NCI-H146 treated with DMSO at 0.1 percent for 48 hours (cell line): ENCODE data around the gene PIK3R2.
"Not testable (repeated sequence)": the region's sequence is repeated elsewhere in the genome, so short reads cannot be mapped to it uniquely, and the experiment has no call there.

Source experiments
- DNase-seq: peaks from one replicate; lab custom pipeline; 2025; ENCODE audit not compliant: unreplicated experiment; lab: John Stamatoyannopoulos, UW

The PIK3R2 gene

DNA sequence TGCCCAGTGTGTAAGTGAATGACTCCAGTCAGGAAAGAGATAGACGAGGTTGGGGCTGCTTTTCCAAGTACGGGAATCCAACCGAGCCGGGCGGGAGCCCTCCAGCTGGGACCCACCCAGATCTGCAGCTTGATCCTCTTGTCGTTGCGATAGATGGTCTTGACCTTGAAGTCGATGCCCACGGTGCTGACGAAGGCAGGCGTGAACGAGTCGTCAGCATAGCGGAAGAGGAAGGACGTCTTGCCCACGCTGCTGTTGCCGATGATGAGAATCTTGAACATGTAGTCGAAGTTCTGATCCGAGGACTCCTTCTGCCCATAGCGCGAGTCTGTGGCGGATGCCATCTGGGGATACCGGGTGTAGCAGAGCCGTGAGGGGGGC, 49.4 kb downstream of the PIK3R2 start:
- no peak for DNase-seq

DNA sequence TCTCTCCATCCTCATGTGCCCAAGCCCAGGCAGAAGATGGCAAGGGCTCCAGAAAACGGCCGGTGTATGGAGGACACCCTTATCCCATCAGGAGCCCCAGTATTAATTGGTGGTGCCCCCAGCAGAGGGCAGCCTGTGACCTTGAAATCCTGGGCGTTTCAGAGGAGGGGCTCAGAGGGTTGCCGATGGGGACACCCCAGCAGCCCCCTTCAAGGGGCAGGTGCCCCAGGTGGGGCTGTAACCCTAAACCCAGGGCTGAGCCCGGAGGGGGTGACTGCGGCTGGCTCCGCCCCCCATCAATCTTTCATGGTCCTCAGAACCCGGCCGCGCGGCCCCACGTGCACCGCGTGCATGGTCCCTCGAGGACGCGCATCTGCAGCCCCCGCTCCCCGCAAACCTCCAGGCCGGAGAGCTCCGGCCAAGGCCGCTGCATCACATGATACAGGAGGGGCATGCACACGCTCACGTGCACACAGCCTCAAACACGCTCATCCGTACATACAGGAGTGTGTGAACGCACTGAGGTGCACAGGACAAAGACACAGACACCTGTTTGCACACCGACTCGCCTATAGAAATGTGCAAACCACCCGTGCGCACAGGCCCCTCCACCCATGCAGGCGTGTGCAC, 49.9 kb downstream of the PIK3R2 start:
- DNase-seq, result no peak

DNA sequence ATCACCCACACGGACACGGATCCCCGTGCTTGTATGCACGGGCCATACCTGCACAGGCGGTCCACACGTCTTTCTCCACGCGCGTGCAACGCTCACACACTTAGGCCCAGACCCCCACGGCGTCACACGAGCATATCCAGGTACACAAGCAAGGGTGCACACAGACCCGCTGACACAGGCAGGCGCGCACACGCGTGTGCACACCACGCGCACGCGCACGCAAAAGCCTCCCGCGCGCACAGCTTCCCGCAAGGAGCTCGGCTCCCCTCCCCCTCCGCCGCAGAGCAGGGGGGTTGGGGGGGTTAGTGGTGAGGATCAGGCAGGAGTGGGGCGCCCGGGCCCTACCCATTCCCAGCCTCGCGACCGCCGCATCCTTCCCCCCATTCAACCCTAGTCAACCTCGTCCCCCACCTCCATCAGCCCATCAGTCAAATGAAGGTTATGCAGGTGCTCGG, 50.5 kb downstream of the PIK3R2 start:
- DNase-seq, result no peak

DNA sequence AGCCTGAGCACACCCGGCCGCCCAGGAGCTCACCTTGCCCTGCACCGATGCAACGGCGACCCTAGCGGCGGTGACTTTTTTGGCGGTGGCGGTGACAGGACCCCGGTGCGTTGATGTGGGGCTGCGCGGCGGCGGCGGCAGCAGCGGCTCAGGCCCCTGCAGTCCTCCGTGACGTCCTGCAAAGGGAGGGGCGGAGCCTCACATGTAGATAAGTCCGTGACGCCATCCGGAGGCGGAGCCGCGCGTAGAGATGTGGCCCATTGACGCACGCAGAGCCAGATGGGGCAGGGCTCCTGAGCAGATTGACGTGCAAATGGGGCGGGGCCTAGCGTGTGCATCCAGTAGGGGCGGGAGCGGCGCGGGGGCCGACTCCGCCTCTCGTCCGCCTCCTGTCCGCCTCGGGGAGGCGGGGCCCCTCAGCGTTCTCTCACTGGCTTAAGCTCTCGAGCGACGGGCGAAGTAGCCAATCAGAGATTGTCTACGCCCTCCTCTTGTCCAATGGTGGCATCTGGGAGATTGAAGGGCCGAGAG, 51.0 kb downstream of the PIK3R2 start, which contains the start of gene RAB3A:
Gene RAB3A, minus strand, starts transcription at position 180 of the 531 bp plus-strand sequence. CDS start 1,302 bp downstream, outside the sequence.
- peak; percentile 99 for DNase-seq

DNA sequence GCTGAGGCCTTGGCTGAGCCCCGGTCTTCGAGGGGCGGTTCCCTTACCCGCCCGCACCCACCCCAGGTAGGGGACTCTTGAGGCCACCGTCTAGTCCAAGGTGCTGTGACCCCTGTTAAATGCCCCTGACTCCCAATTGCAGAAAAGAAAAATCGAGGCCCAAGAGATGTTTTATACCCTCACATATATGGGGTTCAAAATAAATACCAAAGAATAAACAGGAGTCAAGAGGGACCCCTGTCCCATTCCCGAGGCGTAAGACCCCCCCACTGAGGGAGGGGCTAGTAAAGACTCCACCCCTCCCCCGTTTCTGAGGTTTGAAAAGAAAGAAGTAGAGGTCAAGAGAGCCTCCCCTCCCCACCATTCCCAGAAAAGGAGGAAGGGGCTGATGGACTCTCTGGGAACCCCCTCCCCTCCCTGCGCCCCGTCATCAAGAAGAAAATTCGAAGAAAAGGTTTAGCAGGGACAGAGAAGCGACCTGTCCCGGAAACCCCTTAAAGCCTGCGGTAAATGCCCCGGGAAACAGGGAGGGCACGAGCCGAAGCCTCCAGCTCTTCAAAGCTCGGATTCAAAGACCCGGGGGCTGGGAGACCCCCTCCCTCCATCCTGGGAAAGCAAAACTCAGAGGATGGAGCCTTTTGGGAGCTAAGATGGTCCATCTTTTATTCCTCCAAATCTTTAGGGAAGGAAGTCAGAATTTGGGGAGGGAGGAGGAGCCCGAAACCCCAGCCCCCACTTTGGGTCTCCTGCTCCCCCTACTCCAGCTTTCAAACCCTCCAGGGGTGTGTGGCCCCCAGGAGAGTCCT, 51.6 kb downstream of the PIK3R2 start:
- DNase-seq, result no peak

DNA sequence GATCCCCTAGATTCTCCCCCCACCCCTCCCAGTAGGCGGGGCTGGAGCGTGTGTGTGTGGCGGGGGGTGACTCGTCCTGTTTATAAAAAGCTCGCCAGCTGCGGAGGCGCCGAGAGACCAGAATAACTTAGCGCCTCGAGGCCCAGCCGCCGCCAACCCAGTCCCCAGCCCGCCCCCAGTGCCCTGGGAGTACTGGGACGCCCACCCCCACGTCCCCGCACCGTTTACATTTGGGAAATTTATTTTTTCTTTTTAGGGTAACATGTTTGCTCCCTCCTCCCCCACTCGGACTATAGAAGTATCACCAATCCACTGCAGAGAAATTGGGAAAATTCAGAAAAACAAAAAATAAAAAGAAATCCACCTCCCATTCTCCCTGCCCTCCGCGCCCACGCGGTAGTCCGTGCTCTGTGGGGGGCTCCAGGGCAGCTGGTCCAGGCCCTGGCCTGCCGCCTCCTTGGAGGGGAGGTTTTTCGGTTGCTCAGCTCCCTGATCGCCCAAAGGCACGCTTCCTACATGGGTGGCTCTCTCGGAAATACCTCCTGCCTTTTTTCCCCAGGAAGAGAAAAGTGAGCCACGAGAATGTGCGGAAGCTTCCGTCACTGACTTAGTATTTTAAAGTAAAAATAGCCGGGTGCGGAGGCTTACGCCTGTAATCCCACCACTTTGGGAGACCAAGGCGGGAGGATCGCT, 52.4 kb downstream of the PIK3R2 start:
- DNase-seq, result peak; percentile 46

DNA sequence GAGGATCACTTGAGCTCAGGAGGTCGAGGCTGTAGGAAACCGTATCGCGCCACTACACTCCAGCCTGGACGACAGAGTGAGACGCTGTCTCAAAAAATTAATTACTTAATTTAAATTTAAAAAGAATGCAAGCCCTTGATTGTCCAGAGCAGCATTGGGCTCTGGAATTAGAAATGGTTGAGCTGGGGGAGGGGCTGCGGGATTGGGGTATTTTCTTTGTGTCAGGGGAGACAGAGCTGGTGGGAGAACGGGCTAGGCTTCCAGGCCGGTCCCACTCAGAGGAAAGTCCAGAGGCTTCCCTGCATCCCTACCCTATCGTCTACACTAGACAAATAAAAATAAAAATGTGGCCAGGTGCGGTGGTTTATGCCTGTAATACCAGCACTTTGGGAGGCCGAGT, 53.1 kb downstream of the PIK3R2 start:
- no peak for DNase-seq

DNA sequence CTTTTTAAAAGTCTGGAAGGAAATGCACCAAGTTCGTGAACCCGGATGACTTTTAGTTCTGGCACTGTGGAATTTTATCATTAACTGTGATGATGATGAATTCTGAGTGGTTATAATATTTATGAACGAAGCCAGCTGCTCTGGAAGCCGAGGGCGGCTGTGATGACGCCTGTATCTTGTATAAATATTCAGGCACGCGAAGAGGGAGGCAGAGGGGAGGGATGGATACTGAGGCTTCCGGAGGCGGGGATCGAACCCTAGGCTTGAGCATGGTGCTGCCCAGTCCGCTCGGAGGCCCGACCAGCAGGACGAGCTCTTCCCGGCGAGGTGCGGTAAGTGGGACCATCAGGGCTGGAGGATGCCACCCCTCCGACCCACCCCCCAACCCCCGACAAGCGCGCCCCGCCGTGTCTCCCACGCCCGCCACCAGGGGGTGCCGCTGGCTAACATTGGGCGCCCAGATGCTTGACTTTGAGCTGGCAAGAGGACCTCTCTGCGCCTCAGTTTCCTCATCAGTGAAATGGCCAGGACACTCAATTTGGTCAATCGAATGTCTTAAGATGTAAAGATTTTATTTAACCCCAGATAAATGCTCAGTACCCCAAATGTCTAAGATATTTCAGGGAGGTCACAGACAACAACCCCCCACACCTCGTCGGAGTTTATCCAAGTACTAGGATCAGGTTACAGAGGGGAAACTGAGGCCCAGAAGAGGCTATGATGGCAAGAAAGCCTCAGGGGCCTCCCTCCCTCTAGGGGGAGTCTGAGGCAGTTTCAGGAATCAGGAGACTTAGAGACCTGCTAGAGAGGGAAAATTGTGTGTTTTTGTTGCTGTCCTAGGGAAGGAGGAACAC, 55.4 kb downstream of the PIK3R2 start:
- no peak for DNase-seq

DNA sequence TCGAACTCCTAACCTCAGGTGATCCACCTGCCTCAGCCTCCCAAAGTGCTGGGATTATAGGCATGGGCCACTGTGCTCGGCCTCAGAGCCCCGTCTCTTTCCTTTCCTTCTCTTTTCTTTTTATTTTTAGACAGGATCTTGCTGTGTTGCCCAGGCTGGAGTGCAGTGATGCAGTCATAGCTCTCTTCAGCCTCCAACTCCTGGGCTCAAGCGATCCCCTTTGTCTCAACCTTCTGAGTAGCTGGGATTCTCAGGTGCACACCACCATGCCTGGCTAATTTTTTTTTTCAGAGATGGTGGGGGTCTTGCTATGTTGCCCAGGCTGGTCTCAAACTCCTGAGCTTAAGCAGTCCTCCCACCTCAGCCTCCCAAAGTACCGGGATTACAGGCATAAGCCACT, 56.9 kb downstream of the PIK3R2 start:
- DNase-seq, result not testable (repeated sequence)

DNA sequence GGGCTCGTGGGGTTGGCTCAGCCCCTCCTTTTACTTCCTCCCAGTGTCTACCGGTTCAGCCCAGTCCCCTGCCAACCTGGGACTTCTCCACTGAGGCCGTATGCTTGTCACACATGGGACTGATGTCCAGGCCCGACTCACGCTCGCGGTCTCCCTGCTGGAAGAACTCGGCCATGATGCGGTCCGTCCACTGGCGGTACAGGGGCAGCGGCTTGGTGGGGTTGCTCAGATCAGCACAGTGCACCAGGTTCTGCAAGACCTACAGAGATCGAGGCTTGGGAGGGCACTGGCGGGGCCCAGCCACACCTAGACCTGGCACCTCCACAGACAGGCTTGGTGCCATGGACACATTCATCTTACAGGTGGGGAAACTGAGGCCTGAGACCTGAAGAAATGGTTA, 58.7 kb downstream of the PIK3R2 start:
- no peak for DNase-seq

DNA sequence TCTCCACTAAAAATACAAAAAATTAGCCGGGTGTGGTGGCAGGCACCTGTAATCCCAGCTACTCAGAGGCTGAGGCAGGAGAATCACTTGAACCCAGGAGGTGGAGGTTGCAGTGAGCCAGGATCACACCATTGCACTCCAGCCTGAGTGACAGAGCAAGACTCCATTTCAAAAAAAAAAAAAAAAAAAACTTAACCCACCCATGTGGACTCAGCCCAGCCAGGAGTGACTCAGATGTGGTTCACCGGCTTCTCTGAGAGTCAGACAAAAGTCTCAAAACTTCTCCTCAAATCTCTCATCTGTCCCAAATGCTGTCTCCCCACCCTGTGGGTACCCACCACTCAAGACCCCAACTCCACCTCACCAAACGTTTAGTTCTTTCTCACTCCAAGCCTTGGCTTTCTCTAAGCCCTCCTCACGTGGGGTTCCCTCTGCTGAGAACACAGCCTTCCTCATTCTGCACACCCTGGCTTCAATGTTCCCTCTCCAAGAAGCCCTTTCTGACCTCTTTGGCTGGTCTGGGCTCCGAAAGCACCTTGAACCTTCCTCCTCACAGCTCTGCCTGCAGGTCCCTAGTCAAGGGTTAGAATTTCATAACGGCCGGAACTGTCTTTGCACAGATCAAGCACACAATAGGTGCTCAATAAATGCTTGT, 61.9 kb downstream of the PIK3R2 start:
- no peak for DNase-seq

DNA sequence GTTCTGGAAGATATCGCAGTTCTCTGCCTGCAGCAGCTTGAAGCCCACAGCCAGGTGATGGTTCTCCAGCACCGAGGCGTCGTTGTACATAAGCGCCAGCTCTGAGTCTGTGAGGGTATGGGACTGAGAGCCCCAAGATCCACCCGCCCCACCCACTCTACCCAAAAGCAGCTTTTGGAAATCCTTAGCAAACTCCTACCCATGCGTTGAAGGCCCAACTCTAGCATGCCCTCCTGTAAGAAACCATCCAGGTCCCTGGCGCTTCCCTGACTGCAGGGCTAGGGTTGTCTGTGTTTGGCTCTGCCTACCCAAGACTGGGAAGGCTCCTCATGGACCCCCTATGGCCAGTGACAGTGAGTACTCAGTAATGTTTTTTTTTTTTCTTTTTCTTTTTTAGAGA, 63.8 kb downstream of the PIK3R2 start:
- no peak for DNase-seq

DNA sequence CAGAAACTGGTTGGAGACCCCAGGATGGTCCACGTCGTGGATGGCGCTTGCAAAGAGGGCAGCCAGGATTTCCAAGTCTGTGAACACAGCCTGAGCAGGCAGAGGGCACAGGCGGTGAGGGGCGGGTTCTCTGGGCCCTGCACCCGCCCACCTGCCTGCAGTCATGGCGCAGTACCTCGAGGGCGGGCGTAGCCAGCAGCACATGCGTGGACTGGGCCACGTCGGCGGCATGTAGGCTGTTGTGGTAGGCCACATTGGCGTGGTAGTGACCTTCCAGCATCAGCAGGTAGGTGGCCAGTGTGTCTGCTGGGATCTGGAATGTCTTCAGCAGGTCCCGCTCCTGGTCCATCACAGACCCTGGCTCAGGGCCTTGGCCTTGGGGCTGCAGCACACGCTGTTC, 65.2 kb downstream of the PIK3R2 start:
- DNase-seq, result no peak

DNA sequence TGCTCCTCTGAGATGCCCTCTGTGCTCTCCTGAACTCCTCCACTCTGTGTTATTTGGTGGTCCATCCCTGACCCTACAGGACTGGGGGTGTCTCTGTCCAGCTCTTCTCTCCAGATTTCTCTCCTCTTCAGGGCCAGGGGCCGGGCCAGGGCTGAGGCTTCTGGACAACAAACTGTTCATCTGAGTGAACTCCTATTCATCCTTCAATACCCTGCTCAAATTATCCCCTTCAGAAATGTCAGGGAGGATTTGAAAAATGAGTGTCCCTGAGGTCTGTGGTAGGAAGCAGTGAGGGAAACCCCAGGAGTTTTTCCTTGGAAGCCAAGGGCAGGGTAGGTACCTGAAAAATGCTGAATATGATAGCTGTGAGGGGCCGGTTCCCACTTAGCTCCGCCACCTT, 65.6 kb downstream of the PIK3R2 start:
- no peak for DNase-seq
